ENCODE results near the gene BHLHE40. TPM values are rescaled to one million over a fixed set of nuclear protein-coding genes. Genes with fewer than 3 reads are reported as not detected.

BHLHE40 gene
- total RNA-seq, 1 donor from 2014 or later: 33.9 TPM

DNA sequence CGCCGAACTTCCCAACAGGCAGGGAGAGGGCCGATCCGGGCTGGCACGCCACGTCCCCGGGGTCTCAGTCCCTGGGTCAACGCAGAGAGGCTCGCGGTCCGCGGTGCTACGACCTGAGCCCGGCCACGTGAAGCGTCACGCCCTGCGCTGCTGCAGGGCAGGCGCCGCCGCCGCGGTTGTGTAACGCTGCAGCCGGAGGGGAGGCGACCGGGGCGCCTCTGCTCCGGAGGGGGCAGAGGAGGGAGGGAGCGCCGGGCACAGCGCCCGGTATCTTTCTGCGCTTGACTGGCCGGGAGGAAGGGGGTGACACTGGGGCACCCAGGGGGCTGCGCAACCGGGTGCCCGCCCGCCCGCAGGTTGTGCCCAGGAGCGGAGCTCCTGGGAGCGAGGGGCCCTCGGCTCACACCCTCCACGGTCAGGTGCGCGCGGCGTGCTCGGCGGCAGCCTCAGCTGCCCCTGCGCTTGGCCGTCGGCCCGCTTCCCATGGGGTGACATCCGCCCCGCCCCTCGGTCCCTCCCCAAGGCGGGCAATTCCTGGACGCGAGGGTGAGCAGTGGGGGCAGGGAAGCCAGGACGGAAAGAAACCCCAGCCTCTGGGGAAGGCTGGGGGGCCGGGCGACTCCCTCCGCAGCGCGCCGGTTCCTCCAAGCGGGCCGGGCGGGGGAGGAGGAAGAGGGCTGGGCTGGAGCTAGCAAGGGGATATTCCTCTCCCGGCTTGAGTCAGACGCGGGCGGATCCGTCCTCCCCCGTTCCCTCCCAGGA lies 852 bp upstream of the BHLHE40 start:
- peak; percentile 98 for DNase-seq
- TF ChIP-seq, protein P1, sequence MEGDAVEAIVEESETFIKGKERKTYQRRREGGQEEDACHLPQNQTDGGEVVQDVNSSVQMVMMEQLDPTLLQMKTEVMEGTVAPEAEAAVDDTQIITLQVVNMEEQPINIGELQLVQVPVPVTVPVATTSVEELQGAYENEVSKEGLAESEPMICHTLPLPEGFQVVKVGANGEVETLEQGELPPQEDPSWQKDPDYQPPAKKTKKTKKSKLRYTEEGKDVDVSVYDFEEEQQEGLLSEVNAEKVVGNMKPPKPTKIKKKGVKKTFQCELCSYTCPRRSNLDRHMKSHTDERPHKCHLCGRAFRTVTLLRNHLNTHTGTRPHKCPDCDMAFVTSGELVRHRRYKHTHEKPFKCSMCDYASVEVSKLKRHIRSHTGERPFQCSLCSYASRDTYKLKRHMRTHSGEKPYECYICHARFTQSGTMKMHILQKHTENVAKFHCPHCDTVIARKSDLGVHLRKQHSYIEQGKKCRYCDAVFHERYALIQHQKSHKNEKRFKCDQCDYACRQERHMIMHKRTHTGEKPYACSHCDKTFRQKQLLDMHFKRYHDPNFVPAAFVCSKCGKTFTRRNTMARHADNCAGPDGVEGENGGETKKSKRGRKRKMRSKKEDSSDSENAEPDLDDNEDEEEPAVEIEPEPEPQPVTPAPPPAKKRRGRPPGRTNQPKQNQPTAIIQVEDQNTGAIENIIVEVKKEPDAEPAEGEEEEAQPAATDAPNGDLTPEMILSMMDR (IDR thresholded peaks at IDR 0.05; ENCODE audit: borderline replicate concordance): no peak
- Histone ChIP-seq H3K9me3 (replicated peaks) (no peaks in the 10 kb centered on the region), H3K27me3 (ENCODE audit: low read depth) (no peaks in the 10 kb centered on the region), H3K4me3 (peak overlapping the region; percentile 98), H3K27ac (replicated peaks) (peak overlapping the region; percentile 100), H3K36me3 (peaks cover 20% of the 10 kb centered on the region), H3K4me1 (peaks cover 55% of the 10 kb centered on the region)
- intact Hi-C loops (cut with micrococcal nuclease): loop anchor here (5.0 kb wide), 1 partner anchor 49 kb away; no protein-coding TSS in a partner anchor

- peak; percentile 96 for DNase-seq
- Histone ChIP-seq H3K4me3 (peak overlapping the region; percentile 98), H3K4me1 (peaks cover 61% of the 10 kb centered on the region), H3K36me3 (peaks cover 23% of the 10 kb centered on the region), H3K27me3 (ENCODE audit: low read depth) (no peaks in the 10 kb centered on the region), H3K27ac (replicated peaks) (peak overlapping the region; percentile 100), H3K9me3 (replicated peaks) (no peaks in the 10 kb centered on the region)
- TF ChIP-seq, protein P1 (IDR thresholded peaks at IDR 0.05; ENCODE audit: borderline replicate concordance): no peak
- intact Hi-C loops (cut with micrococcal nuclease): loop anchor here (5.0 kb wide), 1 partner anchor 48 kb away; no protein-coding TSS in a partner anchor
These were observed 240 bp upstream of the BHLHE40 start for GRCh38 chr3:4978966-4979427.

GRCh38 chr3:4980229-4981203 lies 1.3 kb downstream of the BHLHE40 start:
- H3K36me3 ChIP-seq: peaks cover 23% of the 10 kb centered on the region
- TF ChIP-seq, protein P1 (IDR thresholded peaks at IDR 0.05; ENCODE audit: borderline replicate concordance): peak; percentile 99
- H3K4me3 ChIP-seq: peak overlapping the region; percentile 98
- H3K27me3 ChIP-seq (ENCODE audit: low read depth): no peaks in the 10 kb centered on the region
- peak; percentile 92 for DNase-seq
- intact Hi-C loops (cut with micrococcal nuclease): loop anchor here (5.0 to 10.0 kb wide), 2 partner anchors 153 to 266 kb away; no protein-coding TSS in a partner anchor
- peak overlapping the region; percentile 100 for H3K27ac ChIP-seq (replicated peaks)
- no peaks in the 10 kb centered on the region for H3K9me3 ChIP-seq (replicated peaks)
- peaks cover 76% of the 10 kb centered on the region for H3K4me1 ChIP-seq

- Histone ChIP-seq H3K4me1 (peaks cover 79% of the 10 kb centered on the region), H3K9me3 (replicated peaks) (no peaks in the 10 kb centered on the region), H3K27me3 (ENCODE audit: low read depth) (no peaks in the 10 kb centered on the region), H3K36me3 (peaks cover 23% of the 10 kb centered on the region), H3K27ac (replicated peaks) (peak overlapping the region; percentile 100), H3K4me3 (peak overlapping the region; percentile 98)
- intact Hi-C loops (cut with micrococcal nuclease): loop anchor here (5.0 to 10.0 kb wide), 2 partner anchors 154 to 266 kb away; no protein-coding TSS in a partner anchor
- DNase-seq: no peak
- TF ChIP-seq, protein P1 (IDR thresholded peaks at IDR 0.05; ENCODE audit: borderline replicate concordance): no peak
These were observed 2.0 kb downstream of the BHLHE40 start for GRCh38 chr3:4981294-4981664.
